Activated B cell treated with CpG ODN at 0.5 μM for 24 hours (primary cell): ENCODE results near the gene SLC15A3. TPM values are rescaled to one million over a fixed set of nuclear protein-coding genes. Genes with fewer than 3 reads are reported as not detected.
A peak's percentile ranks its signal among the peaks of the same experiment; 100 is the strongest.

Experiments
- ATAC-seq: fragments of 200-7000 bp; cut with Tn5 transposase; one replicate; pipeline ENCODE4 v1.10.0; 2021; ENCODE audit warnings: low read depth, mild to moderate bottlenecking, moderate library complexity
- CTCF ChIA-PET: fragments of 350-600 bp; sonication (Branson Sonifier 250); formaldehyde crosslinking; loops from one replicate; lab custom pipeline; 2021; ENCODE audit warnings: antibody characterized with exemption; lab: Charles Lee
- POLR2A ChIA-PET: fragments of 350-600 bp; sonication (Branson Sonifier 250); formaldehyde crosslinking; loops from one replicate; lab custom pipeline; 2021; ENCODE audit warnings: antibody characterized with exemption; lab: Charles Lee
- DNase-seq: peaks from one replicate; pipeline ENCODE4 v3.0.0; 2022
- H3K27ac Mint-ChIP-seq: one replicate; pipeline ENCODE4 v1.8.0; 2020; ENCODE audit warnings: mixed read lengths
- H3K27me3 Mint-ChIP-seq: one replicate; pipeline ENCODE4 v1.8.0; 2021; ENCODE audit warnings: mixed read lengths
- H3K36me3 Mint-ChIP-seq: one replicate; pipeline ENCODE4 v1.8.0; 2021; ENCODE audit warnings: low read depth, mixed read lengths
- H3K4me1 Mint-ChIP-seq: one replicate; pipeline ENCODE4 v1.8.0; 2021; ENCODE audit warnings: mixed read lengths
- H3K4me3 Mint-ChIP-seq: one replicate; pipeline ENCODE4 v1.8.0; 2020; ENCODE audit warnings: mild to moderate bottlenecking, mixed read lengths
- H3K9me3 Mint-ChIP-seq: one replicate; pipeline ENCODE4 v1.8.0; 2020; ENCODE audit warnings: mixed read lengths
- CTCF ChIP-seq: fragments of 200-600 bp; IDR thresholded peaks from one replicate; pipeline ENCODE4 v1.8.0; 2022; ENCODE audit warnings: antibody characterized with exemption, mild to moderate bottlenecking
- intact Hi-C: fragments of 100-400 bp; cut with micrococcal nuclease; formaldehyde crosslinking; loops from one replicate; pipeline ENCODE4 v1.15.1; 2024
- total RNA-seq: library from RNA; stranded (reverse); gene quantifications from 2 replicates; pipeline ENCODE4 v1.2.3, GENCODE V29; 2022

The SLC15A3 gene
- total RNA-seq, 1 donor from 2014 or later: 76.4 TPM

- TF ChIP-seq CTCF: no peak
- no peak overlapping the region for H3K4me3 Mint-ChIP-seq
- H3K27me3 Mint-ChIP-seq: no peaks in the 10 kb centered on the region
- peaks cover 91% of the 10 kb centered on the region for H3K36me3 Mint-ChIP-seq
- DNase-seq (no peak), ATAC-seq (no peak)
- no peaks in the 10 kb centered on the region for H3K9me3 Mint-ChIP-seq
- intact Hi-C loops: loop anchor here (1.0 to 10.0 kb wide), 4 partner anchors 69 to 635 kb away; no protein-coding TSS in a partner anchor
- H3K27ac Mint-ChIP-seq: peak overlapping the region; percentile 35
- peaks cover 16% of the 10 kb centered on the region for H3K4me1 Mint-ChIP-seq
- CTCF ChIA-PET: interaction anchor here (1.0 to 4.2 kb wide), 13 partner anchors 12 to 635 kb away, joined by 3 to 34 read pairs (median 6); partner anchors contain the start of genes CD6 and TMEM109
- POLR2A ChIA-PET: interaction anchor here (1.3 to 1.5 kb wide), 2 partner anchors 14 to 69 kb away, joined by 4 to 6 read pairs; partner anchors contain the start of gene TMEM109
Observed at GRCh38 chr11:60899977-60900376, 52.0 kb downstream of the SLC15A3 start.

- intact Hi-C loops: loop anchor here (1.0 to 10.0 kb wide), 4 partner anchors 68 to 634 kb away; no protein-coding TSS in a partner anchor
- no peaks in the 10 kb centered on the region for H3K27me3 Mint-ChIP-seq
- TF ChIP-seq CTCF: peak; percentile 95
- H3K9me3 Mint-ChIP-seq: no peaks in the 10 kb centered on the region
- no peak overlapping the region for H3K4me3 Mint-ChIP-seq
- peaks cover 96% of the 10 kb centered on the region for H3K36me3 Mint-ChIP-seq
- CTCF ChIA-PET: interaction anchor here (0.6 to 4.2 kb wide), 18 partner anchors 11 to 634 kb away, joined by 3 to 34 read pairs (median 4); partner anchors contain the start of genes CD6 and TMEM109
- no peak for DNase-seq
- H3K4me1 Mint-ChIP-seq: peaks cover 10% of the 10 kb centered on the region
- POLR2A ChIA-PET: interaction anchor here (1.3 to 1.5 kb wide), 2 partner anchors 14 to 69 kb away, joined by 4 to 6 read pairs; partner anchors contain the start of gene TMEM109
- no peak overlapping the region for H3K27ac Mint-ChIP-seq
- ATAC-seq: peak; percentile 90
Observed at GRCh38 chr11:60899046-60899936, 52.7 kb downstream of the SLC15A3 start.

- ATAC-seq (no peak), DNase-seq (no peak)
- peaks cover 95% of the 10 kb centered on the region for H3K36me3 Mint-ChIP-seq
- ChIA-PET POLR2A (no interaction called here), CTCF (interaction anchor here (0.6 to 2.7 kb wide), 3 partner anchors 18 to 72 kb away, joined by 3 to 17 read pairs (median 5); partner anchors contain the start of gene CD6)
- intact Hi-C loops: loop anchor here (10.0 kb wide), 1 partner anchor 633 kb away; no protein-coding TSS in a partner anchor
- peaks cover 4% of the 10 kb centered on the region for H3K4me1 Mint-ChIP-seq
- no peaks in the 10 kb centered on the region for H3K27me3 Mint-ChIP-seq
- H3K9me3 Mint-ChIP-seq: no peaks in the 10 kb centered on the region
- TF ChIP-seq CTCF: no peak
- no peak overlapping the region for H3K27ac Mint-ChIP-seq
- H3K4me3 Mint-ChIP-seq: no peak overlapping the region
Observed at GRCh38 chr11:60897496-60897895, 54.5 kb downstream of the SLC15A3 start.

GRCh38 chr11:60895687-60896086, 56.3 kb downstream of the SLC15A3 start:
- no peak for DNase-seq
- Mint-ChIP-seq H3K4me1 (peaks cover 4% of the 10 kb centered on the region), H3K27ac (no peak overlapping the region), H3K36me3 (peaks cover 90% of the 10 kb centered on the region), H3K27me3 (no peaks in the 10 kb centered on the region), H3K9me3 (no peaks in the 10 kb centered on the region), H3K4me3 (no peak overlapping the region)
- intact Hi-C loops: loop anchor here (10.0 kb wide), 1 partner anchor 631 kb away; no protein-coding TSS in a partner anchor
- no peak for TF ChIP-seq CTCF
- no peak for ATAC-seq
- POLR2A ChIA-PET: interaction anchor here (1.5 kb wide), 1 partner anchor 20 kb away, joined by 3 read pairs; no protein-coding TSS in a partner anchor
- CTCF ChIA-PET: interaction anchor here (0.9 kb wide), 1 partner anchor 65 kb away, joined by 5 read pairs; no protein-coding TSS in a partner anchor
